ENCODE measurements around the gene DXO. TPM values are rescaled to one million over a fixed set of nuclear protein-coding genes. Genes with fewer than 3 reads are reported as not detected.
A peak's percentile ranks its signal among the peaks of the same experiment; 100 is the strongest.

Gene DXO
- total RNA-seq, 4 donors from 2014 or later, result 15.1 to 47.9 (median 24.1) TPM

GRCh38 chr6:31966997-31967925 lies 4.7 kb downstream of the DXO start:
- peak in 1 of 3 donors; percentile 10 for DNase-seq
- no peak overlapping the region for H3K4me3 ChIP-seq
- peaks cover 0 to 15% (median 10%) of the 10 kb centered on the region in 4 donors for H3K4me1 ChIP-seq
- peaks cover 0 to 78% (median 0%) of the 10 kb centered on the region in 3 donors for H3K36me3 ChIP-seq
- no peak overlapping the region for H3K27ac ChIP-seq
- H3K27me3 ChIP-seq, result no peaks in the 10 kb centered on the region
- TF ChIP-seq POLR2A (IDR thresholded peaks at IDR 0.05), result no peak
- TF ChIP-seq CTCF (IDR thresholded peaks at IDR 0.05), result no peak
- no peaks in the 10 kb centered on the region for H3K9me3 ChIP-seq

- no peak overlapping the region for H3K27ac ChIP-seq
- no peaks in the 10 kb centered on the region for H3K27me3 ChIP-seq
- no peaks in the 10 kb centered on the region for H3K9me3 ChIP-seq
- H3K4me3 ChIP-seq, result no peak overlapping the region
- TF ChIP-seq POLR2A (IDR thresholded peaks at IDR 0.05) (no peak), CTCF (IDR thresholded peaks at IDR 0.05) (no peak)
- DNase-seq, result peak in 1 of 3 donors; percentile 19
- H3K4me1 ChIP-seq, result peaks cover 0 to 14% (median 9%) of the 10 kb centered on the region in 4 donors
- peaks cover 0 to 85% (median 0%) of the 10 kb centered on the region in 3 donors for H3K36me3 ChIP-seq
These were observed 5.4 kb downstream of the DXO start for GRCh38 chr6:31966506-31966905.

- TF ChIP-seq CTCF (IDR thresholded peaks at IDR 0.05), result no peak
- TF ChIP-seq POLR2A (IDR thresholded peaks at IDR 0.05), result no peak
- Histone ChIP-seq H3K4me1 (peaks cover 0 to 6% (median 3%) of the 10 kb centered on the region in 4 donors), H3K36me3 (peaks cover 0 to 93% (median 0%) of the 10 kb centered on the region in 3 donors), H3K4me3 (no peak overlapping the region), H3K9me3 (no peaks in the 10 kb centered on the region), H3K27me3 (no peaks in the 10 kb centered on the region), H3K27ac (no peak overlapping the region)
- peak in 1 of 3 donors; percentile 44 for DNase-seq
These were observed 6.2 kb downstream of the DXO start for GRCh38 chr6:31965700-31966099.

- H3K4me3 ChIP-seq, result no peak overlapping the region
- no peaks in the 10 kb centered on the region for H3K9me3 ChIP-seq
- peaks cover 0 to 84% (median 0%) of the 10 kb centered on the region in 3 donors for H3K36me3 ChIP-seq
- no peak overlapping the region for H3K27ac ChIP-seq
- H3K27me3 ChIP-seq, result no peaks in the 10 kb centered on the region
- H3K4me1 ChIP-seq, result peaks cover 0 to 15% (median 4%) of the 10 kb centered on the region in 4 donors
- no peak for TF ChIP-seq CTCF (IDR thresholded peaks at IDR 0.05)
- no peak for TF ChIP-seq POLR2A (IDR thresholded peaks at IDR 0.05)
- DNase-seq, result no peak
These were observed 8.0 kb downstream of the DXO start for GRCh38 chr6:31963921-31964320.

GRCh38 chr6:31961616-31962015 lies 10.3 kb downstream of the DXO start:
- DNase-seq, result no peak
- peaks cover 0 to 64% (median 0%) of the 10 kb centered on the region in 3 donors for H3K36me3 ChIP-seq
- TF ChIP-seq CTCF (IDR thresholded peaks at IDR 0.05), result no peak
- no peak for TF ChIP-seq POLR2A (IDR thresholded peaks at IDR 0.05)
- H3K27me3 ChIP-seq, result no peaks in the 10 kb centered on the region
- no peak overlapping the region for H3K27ac ChIP-seq
- H3K9me3 ChIP-seq, result no peaks in the 10 kb centered on the region
- no peak overlapping the region for H3K4me3 ChIP-seq
- peaks cover 0 to 25% (median 9%) of the 10 kb centered on the region in 4 donors for H3K4me1 ChIP-seq
